Measurements from ENCODE around the gene MYLIP. TPM values are rescaled to one million over a fixed set of nuclear protein-coding genes. Genes with fewer than 3 reads are reported as not detected.

MYLIP gene
- total RNA-seq, 2 experiments from 2014 or later, result 16.9 to 18.1 TPM

GRCh38 chr6:16092990-16093389, 35.9 kb upstream of the MYLIP start:
- Mint-ChIP-seq H3K4me3 (no peak overlapping the region), H3K4me1 (peaks cover 10% of the 10 kb centered on the region), H3K27ac (no peak overlapping the region), H3K9me3 (peaks cover 6% of the 10 kb centered on the region), H3K36me3 (ENCODE audit: low read depth) (no peaks in the 10 kb centered on the region), H3K27me3 (no peaks in the 10 kb centered on the region)
- no peak for DNase-seq
- CTCF ChIA-PET, result interaction anchor here (0.7 to 1.7 kb wide), 5 partner anchors 11 to 116 kb away, joined by 3 read pairs; no protein-coding TSS in a partner anchor
- POLR2A ChIA-PET, result no interaction called here

- no peak overlapping the region for H3K27ac Mint-ChIP-seq
- POLR2A ChIA-PET, result no interaction called here
- no peaks in the 10 kb centered on the region for H3K27me3 Mint-ChIP-seq
- H3K9me3 Mint-ChIP-seq, result peaks cover 8% of the 10 kb centered on the region
- H3K36me3 Mint-ChIP-seq (ENCODE audit: low read depth), result no peaks in the 10 kb centered on the region
- H3K4me1 Mint-ChIP-seq, result peaks cover 10% of the 10 kb centered on the region
- H3K4me3 Mint-ChIP-seq, result no peak overlapping the region
- DNase-seq, result no peak
- CTCF ChIA-PET, result interaction anchor here (1.3 kb wide), 1 partner anchor 404 kb away, joined by 3 read pairs; no protein-coding TSS in a partner anchor
Measured at GRCh38 chr6:16095180-16095579, 33.7 kb upstream of the MYLIP start.

GRCh38 chr6:16097382-16098171, 31.3 kb upstream of the MYLIP start:
- CTCF ChIA-PET, result interaction anchor here (0.8 to 1.2 kb wide), 2 partner anchors 202 to 397 kb away, joined by 3 read pairs; no protein-coding TSS in a partner anchor
- Mint-ChIP-seq H3K27me3 (no peaks in the 10 kb centered on the region), H3K4me3 (no peak overlapping the region), H3K4me1 (peaks cover 10% of the 10 kb centered on the region), H3K27ac (no peak overlapping the region), H3K9me3 (peaks cover 22% of the 10 kb centered on the region), H3K36me3 (ENCODE audit: low read depth) (no peaks in the 10 kb centered on the region)
- POLR2A ChIA-PET, result no interaction called here
- no peak for DNase-seq

GRCh38 chr6:16098211-16098610, 30.7 kb upstream of the MYLIP start:
- peaks cover 22% of the 10 kb centered on the region for H3K9me3 Mint-ChIP-seq
- H3K4me3 Mint-ChIP-seq, result no peak overlapping the region
- no peak overlapping the region for H3K27ac Mint-ChIP-seq
- POLR2A ChIA-PET, result no interaction called here
- H3K27me3 Mint-ChIP-seq, result no peaks in the 10 kb centered on the region
- peaks cover 10% of the 10 kb centered on the region for H3K4me1 Mint-ChIP-seq
- no peak for DNase-seq
- H3K36me3 Mint-ChIP-seq (ENCODE audit: low read depth), result no peaks in the 10 kb centered on the region
- CTCF ChIA-PET, result interaction anchor here (1.2 kb wide), 1 partner anchor 398 kb away, joined by 3 read pairs; no protein-coding TSS in a partner anchor

- Mint-ChIP-seq H3K27ac (no peak overlapping the region), H3K9me3 (peaks cover 19% of the 10 kb centered on the region), H3K4me3 (no peak overlapping the region), H3K27me3 (no peaks in the 10 kb centered on the region), H3K36me3 (ENCODE audit: low read depth) (no peaks in the 10 kb centered on the region), H3K4me1 (peaks cover 5% of the 10 kb centered on the region)
- ChIA-PET CTCF (no interaction called here), POLR2A (no interaction called here)
- DNase-seq, result no peak
Measured at GRCh38 chr6:16102208-16102607, 26.7 kb upstream of the MYLIP start.

GRCh38 chr6:16103722-16104121, 25.2 kb upstream of the MYLIP start:
- CTCF ChIA-PET, result no interaction called here
- H3K4me1 Mint-ChIP-seq, result no peaks in the 10 kb centered on the region
- H3K9me3 Mint-ChIP-seq, result peaks cover 16% of the 10 kb centered on the region
- DNase-seq, result no peak
- H3K27me3 Mint-ChIP-seq, result no peaks in the 10 kb centered on the region
- H3K4me3 Mint-ChIP-seq, result no peak overlapping the region
- POLR2A ChIA-PET, result no interaction called here
- no peak overlapping the region for H3K27ac Mint-ChIP-seq
- no peaks in the 10 kb centered on the region for H3K36me3 Mint-ChIP-seq (ENCODE audit: low read depth)

GRCh38 chr6:16104624-16105433, 24.1 kb upstream of the MYLIP start:
- no peak for DNase-seq
- H3K27me3 Mint-ChIP-seq, result no peaks in the 10 kb centered on the region
- ChIA-PET POLR2A (interaction anchor here (0.6 kb wide), 1 partner anchor 23 kb away, joined by 6 read pairs; no protein-coding TSS in a partner anchor), CTCF (no interaction called here)
- no peak overlapping the region for H3K27ac Mint-ChIP-seq
- H3K4me1 Mint-ChIP-seq, result no peaks in the 10 kb centered on the region
- H3K4me3 Mint-ChIP-seq, result no peak overlapping the region
- H3K9me3 Mint-ChIP-seq, result peaks cover 16% of the 10 kb centered on the region
- no peaks in the 10 kb centered on the region for H3K36me3 Mint-ChIP-seq (ENCODE audit: low read depth)

- Mint-ChIP-seq H3K36me3 (ENCODE audit: low read depth) (no peaks in the 10 kb centered on the region), H3K9me3 (peaks cover 7% of the 10 kb centered on the region), H3K27me3 (no peaks in the 10 kb centered on the region), H3K27ac (no peak overlapping the region), H3K4me3 (no peak overlapping the region), H3K4me1 (no peaks in the 10 kb centered on the region)
- DNase-seq, result no peak
- CTCF ChIA-PET, result interaction anchor here (0.6 kb wide), 2 partner anchors 30 to 141 kb away, joined by 3 to 4 read pairs; no protein-coding TSS in a partner anchor
- POLR2A ChIA-PET, result no interaction called here
Measured at GRCh38 chr6:16105854-16106253, 23.0 kb upstream of the MYLIP start.

GRCh38 chr6:16106991-16107787, 21.7 kb upstream of the MYLIP start:
- no peak for DNase-seq
- ChIA-PET CTCF (interaction anchor here (1.3 kb wide), 1 partner anchor 13 kb away, joined by 3 read pairs; no protein-coding TSS in a partner anchor), POLR2A (no interaction called here)
- Mint-ChIP-seq H3K4me1 (no peaks in the 10 kb centered on the region), H3K27ac (no peak overlapping the region), H3K27me3 (no peaks in the 10 kb centered on the region), H3K4me3 (no peak overlapping the region), H3K9me3 (no peaks in the 10 kb centered on the region), H3K36me3 (ENCODE audit: low read depth) (no peaks in the 10 kb centered on the region)

GRCh38 chr6:16108419-16108818, 20.5 kb upstream of the MYLIP start:
- ChIA-PET CTCF (no interaction called here), POLR2A (no interaction called here)
- Mint-ChIP-seq H3K27me3 (no peaks in the 10 kb centered on the region), H3K4me1 (no peaks in the 10 kb centered on the region), H3K27ac (no peak overlapping the region), H3K9me3 (no peaks in the 10 kb centered on the region), H3K36me3 (ENCODE audit: low read depth) (no peaks in the 10 kb centered on the region), H3K4me3 (no peak overlapping the region)
- DNase-seq, result no peak

- ChIA-PET POLR2A (no interaction called here), CTCF (no interaction called here)
- no peaks in the 10 kb centered on the region for H3K36me3 Mint-ChIP-seq (ENCODE audit: low read depth)
- H3K4me1 Mint-ChIP-seq, result no peaks in the 10 kb centered on the region
- no peak for DNase-seq
- H3K27me3 Mint-ChIP-seq, result no peaks in the 10 kb centered on the region
- H3K9me3 Mint-ChIP-seq, result no peaks in the 10 kb centered on the region
- H3K27ac Mint-ChIP-seq, result no peak overlapping the region
- no peak overlapping the region for H3K4me3 Mint-ChIP-seq
Measured at GRCh38 chr6:16108921-16109658, 19.8 kb upstream of the MYLIP start.

GRCh38 chr6:16109659-16110305, 19.1 kb upstream of the MYLIP start:
- H3K27me3 Mint-ChIP-seq, result peaks cover 2% of the 10 kb centered on the region
- H3K9me3 Mint-ChIP-seq, result no peaks in the 10 kb centered on the region
- no peak overlapping the region for H3K27ac Mint-ChIP-seq
- CTCF ChIA-PET, result no interaction called here
- DNase-seq, result no peak
- POLR2A ChIA-PET, result no interaction called here
- H3K4me3 Mint-ChIP-seq, result no peak overlapping the region
- H3K36me3 Mint-ChIP-seq (ENCODE audit: low read depth), result no peaks in the 10 kb centered on the region
- H3K4me1 Mint-ChIP-seq, result no peaks in the 10 kb centered on the region
